DND-41 (cell line): ENCODE data around the gene AP2B1.

Experiments used
- ATAC-seq: fragments of 200-7000 bp; cut with Tn5 transposase; 3 replicates; pipeline ENCODE4 v1.9.1; 2021; ENCODE audit warnings: low read depth; ENCODE audit not compliant: insufficient read depth
- DNase-seq: peaks from one replicate; pipeline ENCODE4 v3.0.0-alpha.2; 2020
- H2AFZ ChIP-seq: 2 replicates; pipeline ENCODE4 v1.6.0; 2012; ENCODE audit warnings: low read depth, low read length
- H3K27ac ChIP-seq: 2 replicates; pipeline ENCODE4 v1.5.1; 2012; ENCODE audit warnings: low read length, inconsistent platforms
- H3K27me3 ChIP-seq: fragments of 200-600 bp; sonication (generic); 2 replicates; pipeline ENCODE4 v1.6.0; 2012; ENCODE audit warnings: low read length, mild to moderate bottlenecking, inconsistent platforms; ENCODE audit not compliant: insufficient read depth, poor library complexity
- H3K36me3 ChIP-seq: 2 replicates; pipeline ENCODE4 v1.5.1; 2012; ENCODE audit warnings: low read length, inconsistent platforms; ENCODE audit not compliant: insufficient read depth
- H3K4me1 ChIP-seq: 2 replicates; pipeline ENCODE4 v1.5.1; 2012; ENCODE audit warnings: mild to moderate bottlenecking, low read length; ENCODE audit not compliant: insufficient read depth
- H3K4me2 ChIP-seq: 2 replicates; pipeline ENCODE4 v1.6.0; 2012; ENCODE audit warnings: mild to moderate bottlenecking, moderate library complexity, low read length, inconsistent platforms; ENCODE audit not compliant: insufficient read depth
- H3K4me3 ChIP-seq, 2 experiments: fragments of 200-600 bp in 1 of 2; shearing (Covaris generic) in 1 of 2; 2 replicates each; pipeline ENCODE4 v1.5.1; 2012 to 2016; ENCODE audit warnings: inconsistent platforms in 2 of 2, low read length in 2 of 2, mild to moderate bottlenecking in 2 of 2, low read depth in 1 of 2, moderate library complexity in 1 of 2
- H3K79me2 ChIP-seq: 2 replicates; pipeline ENCODE4 v1.6.0; 2012; ENCODE audit warnings: low read length, inconsistent platforms; ENCODE audit not compliant: insufficient read depth
- H3K9ac ChIP-seq: 2 replicates; pipeline ENCODE4 v1.6.0; 2012; ENCODE audit warnings: low read depth, mild to moderate bottlenecking, inconsistent platforms, low read length, moderate library complexity
- H3K9me3 ChIP-seq: 2 replicates; pipeline ENCODE4 v1.5.1; 2012; ENCODE audit warnings: low read length, moderate library complexity, mild to moderate bottlenecking, inconsistent platforms; ENCODE audit not compliant: insufficient read depth, severe bottlenecking
- H4K20me1 ChIP-seq: 2 replicates; pipeline ENCODE4 v1.6.0; 2012; ENCODE audit warnings: low read length; ENCODE audit not compliant: insufficient read depth
- EZH2 ChIP-seq: IDR thresholded peaks from 3 replicates; pipeline ENCODE4 v1.6.1; 2012; ENCODE audit warnings: borderline replicate concordance, low read depth, mild to moderate bottlenecking, moderate library complexity, low read length, inconsistent platforms; ENCODE audit not compliant: severe bottlenecking
- TF ChIP-seq, protein P1 (sequence below): IDR thresholded peaks from 2 replicates; pipeline ENCODE4 v1.5.1; 2012; ENCODE audit warnings: borderline replicate concordance, low read length, moderate library complexity, mild to moderate bottlenecking; ENCODE audit not compliant: poor library complexity, severe bottlenecking; ENCODE audit errors: extremely low read depth

AP2B1 gene

DNA sequence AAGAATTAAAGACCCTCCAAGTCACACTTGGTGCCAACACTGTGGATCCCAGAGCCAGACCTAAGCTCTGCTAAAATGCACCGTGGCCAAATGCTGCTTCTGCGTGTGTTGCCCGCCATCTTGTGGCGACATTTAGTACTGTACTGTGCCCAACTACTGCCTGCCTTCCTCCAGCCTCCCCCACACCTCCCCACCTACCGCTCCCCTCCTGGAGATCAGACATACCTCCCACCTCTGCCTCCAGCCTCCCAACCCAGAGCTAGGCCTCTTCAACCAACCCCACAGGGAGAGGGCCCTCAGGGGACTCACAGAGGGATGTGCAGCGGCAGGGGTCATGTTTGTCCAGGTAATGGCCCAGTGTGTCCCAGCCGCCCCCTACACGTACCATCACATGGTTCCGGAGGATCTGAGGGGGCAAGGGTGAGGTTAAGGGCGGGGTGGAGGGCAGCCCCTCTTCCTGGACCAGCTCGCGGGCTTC is 160.5 kb downstream of the AP2B1 start:
- DNase-seq (peak; percentile 81), ATAC-seq (peak; percentile 93)
- Histone ChIP-seq H3K27ac (no peak overlapping the region), H3K9me3 (no peaks in the 10 kb centered on the region), H3K27me3 (peaks cover 26% of the 10 kb centered on the region), H3K9ac (no peak overlapping the region), H3K79me2 (no peaks in the 10 kb centered on the region), H3K36me3 (no peaks in the 10 kb centered on the region), H2AFZ (no peak overlapping the region), H3K4me2 (no peak overlapping the region), H4K20me1 (peaks cover 9% of the 10 kb centered on the region), H3K4me3 (no peak overlapping the region), H3K4me1 (peaks cover 11% of the 10 kb centered on the region)
- no peak for TF ChIP-seq EZH2
- TF ChIP-seq, protein P1, sequence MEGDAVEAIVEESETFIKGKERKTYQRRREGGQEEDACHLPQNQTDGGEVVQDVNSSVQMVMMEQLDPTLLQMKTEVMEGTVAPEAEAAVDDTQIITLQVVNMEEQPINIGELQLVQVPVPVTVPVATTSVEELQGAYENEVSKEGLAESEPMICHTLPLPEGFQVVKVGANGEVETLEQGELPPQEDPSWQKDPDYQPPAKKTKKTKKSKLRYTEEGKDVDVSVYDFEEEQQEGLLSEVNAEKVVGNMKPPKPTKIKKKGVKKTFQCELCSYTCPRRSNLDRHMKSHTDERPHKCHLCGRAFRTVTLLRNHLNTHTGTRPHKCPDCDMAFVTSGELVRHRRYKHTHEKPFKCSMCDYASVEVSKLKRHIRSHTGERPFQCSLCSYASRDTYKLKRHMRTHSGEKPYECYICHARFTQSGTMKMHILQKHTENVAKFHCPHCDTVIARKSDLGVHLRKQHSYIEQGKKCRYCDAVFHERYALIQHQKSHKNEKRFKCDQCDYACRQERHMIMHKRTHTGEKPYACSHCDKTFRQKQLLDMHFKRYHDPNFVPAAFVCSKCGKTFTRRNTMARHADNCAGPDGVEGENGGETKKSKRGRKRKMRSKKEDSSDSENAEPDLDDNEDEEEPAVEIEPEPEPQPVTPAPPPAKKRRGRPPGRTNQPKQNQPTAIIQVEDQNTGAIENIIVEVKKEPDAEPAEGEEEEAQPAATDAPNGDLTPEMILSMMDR, result peak; percentile 96

DNA sequence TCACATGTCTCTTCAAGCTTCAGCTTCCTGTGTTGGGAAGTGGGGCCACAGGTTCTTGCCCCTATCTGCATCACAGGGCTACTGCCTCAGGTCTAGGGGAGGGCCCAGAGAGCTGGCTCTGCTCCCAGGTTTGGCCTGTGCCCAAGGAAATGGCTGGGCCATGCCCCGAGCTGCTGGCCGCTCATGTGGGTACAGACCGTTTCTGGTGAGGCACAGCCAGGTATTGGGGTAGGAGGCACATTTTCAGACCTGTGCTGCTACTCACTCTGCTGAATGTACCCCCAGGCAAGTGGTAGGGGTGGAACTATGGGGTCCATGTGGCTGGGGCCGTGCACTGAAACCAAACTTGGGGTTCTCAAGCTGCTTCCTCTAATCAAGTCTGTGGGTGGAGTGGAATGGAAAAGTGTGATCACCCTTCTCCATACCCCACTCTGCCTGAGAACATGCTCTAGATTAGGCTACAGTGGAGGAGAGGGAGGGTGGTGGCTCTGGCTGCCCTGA is 161.3 kb downstream of the AP2B1 start:
- H4K20me1 ChIP-seq, result peaks cover 9% of the 10 kb centered on the region
- no peaks in the 10 kb centered on the region for H3K79me2 ChIP-seq
- no peak overlapping the region for H3K9ac ChIP-seq
- H3K4me3 ChIP-seq, result no peak overlapping the region
- DNase-seq (no peak), ATAC-seq (no peak)
- H3K27me3 ChIP-seq, result peaks cover 26% of the 10 kb centered on the region
- TF ChIP-seq EZH2, result no peak
- TF ChIP-seq, protein P1, result no peak
- no peaks in the 10 kb centered on the region for H3K9me3 ChIP-seq
- H3K4me2 ChIP-seq, result no peak overlapping the region
- peaks cover 11% of the 10 kb centered on the region for H3K4me1 ChIP-seq
- no peak overlapping the region for H3K27ac ChIP-seq
- no peak overlapping the region for H2AFZ ChIP-seq
- no peaks in the 10 kb centered on the region for H3K36me3 ChIP-seq

- H2AFZ ChIP-seq, result no peak overlapping the region
- H3K36me3 ChIP-seq, result no peaks in the 10 kb centered on the region
- H3K4me3 ChIP-seq, result no peak overlapping the region
- peaks cover 9% of the 10 kb centered on the region for H4K20me1 ChIP-seq
- H3K4me2 ChIP-seq, result no peak overlapping the region
- TF ChIP-seq, protein P1, result no peak
- no peak for TF ChIP-seq EZH2
- peaks cover 26% of the 10 kb centered on the region for H3K27me3 ChIP-seq
- no peaks in the 10 kb centered on the region for H3K9me3 ChIP-seq
- H3K27ac ChIP-seq, result no peak overlapping the region
- H3K4me1 ChIP-seq, result peaks cover 11% of the 10 kb centered on the region
- ATAC-seq (no peak), DNase-seq (no peak)
- H3K9ac ChIP-seq, result no peak overlapping the region
- no peaks in the 10 kb centered on the region for H3K79me2 ChIP-seq
Observed at GRCh38 chr17:35748979-35749378, 161.9 kb downstream of the AP2B1 start.
